ENCODE results near the gene RUNX3.
A peak's percentile ranks its signal among the peaks of the same experiment; 100 is the strongest.

DNA sequence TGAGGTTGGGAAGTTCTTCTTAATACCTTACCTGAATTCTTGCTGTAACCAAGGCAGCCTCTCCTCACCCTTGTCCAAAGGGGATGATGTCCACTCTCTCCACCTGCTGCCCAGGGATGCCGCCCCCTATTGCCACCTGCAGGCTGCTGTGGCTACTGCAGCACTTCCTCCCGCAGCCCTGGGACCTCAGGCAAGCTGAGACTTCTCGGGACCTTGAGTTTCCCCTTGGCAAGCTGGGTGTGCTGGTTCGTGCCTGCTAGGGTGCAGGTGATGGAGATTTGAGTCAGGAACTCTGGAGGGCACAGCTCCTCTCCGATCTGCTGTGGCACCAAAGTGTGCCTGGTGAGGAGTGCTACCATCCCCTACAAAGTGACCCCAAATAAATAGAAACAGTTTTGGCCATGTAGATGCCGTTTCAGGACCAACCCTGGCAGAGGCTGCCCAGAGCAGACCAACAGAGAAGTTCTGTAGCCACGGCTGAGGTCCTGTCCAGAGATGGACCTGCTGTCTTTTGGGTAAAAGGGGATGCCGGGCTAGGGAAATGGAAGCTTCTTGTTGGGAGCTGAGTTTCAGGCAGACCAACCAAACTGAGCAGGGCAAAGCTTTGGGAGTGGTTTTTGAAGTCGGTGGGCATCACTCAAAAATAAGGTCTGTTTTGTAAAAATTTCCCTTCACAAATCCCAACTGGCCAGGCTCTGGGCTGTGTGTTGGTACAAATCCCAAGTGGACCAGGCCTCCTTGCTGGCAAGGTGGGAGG, 31.7 kb downstream of the RUNX3 start:
- TF ChIP-seq POLR2AphosphoS5 (IDR thresholded peaks at IDR 0.05) (peak; percentile 48 to 70 (median 67)), POLR2A (IDR thresholded peaks at IDR 0.05) (no peak)
- TF ChIP-seq, protein P1, sequence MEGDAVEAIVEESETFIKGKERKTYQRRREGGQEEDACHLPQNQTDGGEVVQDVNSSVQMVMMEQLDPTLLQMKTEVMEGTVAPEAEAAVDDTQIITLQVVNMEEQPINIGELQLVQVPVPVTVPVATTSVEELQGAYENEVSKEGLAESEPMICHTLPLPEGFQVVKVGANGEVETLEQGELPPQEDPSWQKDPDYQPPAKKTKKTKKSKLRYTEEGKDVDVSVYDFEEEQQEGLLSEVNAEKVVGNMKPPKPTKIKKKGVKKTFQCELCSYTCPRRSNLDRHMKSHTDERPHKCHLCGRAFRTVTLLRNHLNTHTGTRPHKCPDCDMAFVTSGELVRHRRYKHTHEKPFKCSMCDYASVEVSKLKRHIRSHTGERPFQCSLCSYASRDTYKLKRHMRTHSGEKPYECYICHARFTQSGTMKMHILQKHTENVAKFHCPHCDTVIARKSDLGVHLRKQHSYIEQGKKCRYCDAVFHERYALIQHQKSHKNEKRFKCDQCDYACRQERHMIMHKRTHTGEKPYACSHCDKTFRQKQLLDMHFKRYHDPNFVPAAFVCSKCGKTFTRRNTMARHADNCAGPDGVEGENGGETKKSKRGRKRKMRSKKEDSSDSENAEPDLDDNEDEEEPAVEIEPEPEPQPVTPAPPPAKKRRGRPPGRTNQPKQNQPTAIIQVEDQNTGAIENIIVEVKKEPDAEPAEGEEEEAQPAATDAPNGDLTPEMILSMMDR (IDR thresholded peaks at IDR 0.05 in 8 of 11, conservative IDR thresholded peaks at IDR 0.05 in 3 of 11): peak; percentile 62 to 92 (median 76)
